Left kidney (tissue), 8 donors: ENCODE data around the gene FICD. TPM values are rescaled to one million over a fixed set of nuclear protein-coding genes. Genes with fewer than 3 reads are reported as not detected.
"Not testable (repeated sequence)": the region's sequence is repeated elsewhere in the genome, so short reads cannot be mapped to it uniquely, and the experiment has no call there.

ENCODE experiments used
- DNase-seq: peaks from one replicate; pipeline ENCODE4 v3.0.0-alpha.2; 2013
- long read RNA-seq, 8 donors: transcript quantifications; one replicate each; lab custom pipeline, GENCODE V29; 2026
- polyA plus RNA-seq: library from polyadenylated mRNA; unstranded; fragments of 120-200 nt; gene quantifications from one replicate; pipeline ENCODE4 v1.2.1, GENCODE V29; 2013; ENCODE audit not compliant: insufficient read length

FICD gene
- 3.6 TPM for polyA plus RNA-seq
- long read RNA-seq, donor 1, partial matches to known transcripts = 11 of 26 reads
- long read RNA-seq, donor 1, other reads (novel, unspliced or antisense) = 12 of 26 reads
- long read RNA-seq, donor 2, partial matches to known transcripts = 26 of 27 reads
- long read RNA-seq, donor 2, other reads (novel, unspliced or antisense) = 0 of 27 reads
- long read RNA-seq, donor 3, partial matches to known transcripts = 0 of 1 reads
- long read RNA-seq, donor 3, other reads (novel, unspliced or antisense) = 0 of 1 reads
- long read RNA-seq, donor 4, partial matches to known transcripts = 6 of 6 reads
- long read RNA-seq, donor 4, other reads (novel, unspliced or antisense) = 0 of 6 reads
- long read RNA-seq, donor 5, partial matches to known transcripts = 16 of 16 reads
- long read RNA-seq, donor 5, other reads (novel, unspliced or antisense) = 0 of 16 reads
- long read RNA-seq, donor 6, partial matches to known transcripts = 0 of 2 reads
- long read RNA-seq, donor 6, other reads (novel, unspliced or antisense) = 0 of 2 reads
- long read RNA-seq, donor 7, partial matches to known transcripts = 0 of 4 reads
- long read RNA-seq, donor 7, other reads (novel, unspliced or antisense) = 0 of 4 reads
- long read RNA-seq, donor 8, partial matches to known transcripts = 0 of 2 reads
- long read RNA-seq, donor 8, other reads (novel, unspliced or antisense) = 0 of 2 reads

DNA sequence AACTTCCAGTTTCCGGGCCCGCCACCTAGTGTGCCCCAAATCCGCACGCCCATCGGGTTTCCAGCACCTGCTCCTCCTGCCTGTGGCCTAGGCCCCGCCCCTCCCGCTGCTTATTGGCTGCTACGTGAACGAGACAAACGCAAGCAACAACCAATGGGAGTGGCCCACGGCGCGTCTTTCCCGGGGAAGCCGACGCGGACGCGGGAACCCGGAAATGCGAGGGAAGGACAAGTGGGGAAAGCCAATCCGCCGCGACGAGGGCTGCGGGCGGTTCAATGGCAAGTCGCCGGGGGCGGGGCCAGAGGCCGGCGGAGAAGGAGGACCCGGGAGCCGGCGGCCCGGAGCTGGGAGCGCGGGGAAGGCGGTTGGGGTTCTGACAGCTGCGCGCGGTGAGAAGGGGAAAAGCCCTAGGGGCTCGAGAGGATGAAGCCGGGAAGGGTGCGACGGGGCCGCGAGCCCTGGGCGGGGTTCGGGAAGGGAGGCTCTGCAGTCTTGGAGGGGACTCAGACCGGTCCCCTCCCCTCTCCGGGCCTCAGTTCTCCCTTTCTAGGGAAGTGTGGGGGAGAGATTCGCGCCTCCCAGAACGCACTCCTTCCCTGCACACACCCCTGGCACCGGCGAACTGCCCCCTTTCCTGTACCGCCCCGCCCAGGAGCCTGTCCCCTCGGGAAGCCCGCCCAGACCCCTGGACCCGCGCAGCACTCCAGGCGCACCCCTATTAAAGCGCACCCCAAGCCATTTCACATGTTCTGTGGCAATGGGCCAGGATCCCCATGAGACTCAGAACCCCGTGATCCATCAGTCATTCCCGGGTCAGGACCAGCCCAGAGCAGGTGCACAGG is at the start of gene FICD:
Gene FICD (plus strand): TSS at position 305 of the 842 bp plus-strand sequence. CDS start 1,696 bp downstream, outside the sequence.
- DNase-seq = peak; percentile 98

DNA sequence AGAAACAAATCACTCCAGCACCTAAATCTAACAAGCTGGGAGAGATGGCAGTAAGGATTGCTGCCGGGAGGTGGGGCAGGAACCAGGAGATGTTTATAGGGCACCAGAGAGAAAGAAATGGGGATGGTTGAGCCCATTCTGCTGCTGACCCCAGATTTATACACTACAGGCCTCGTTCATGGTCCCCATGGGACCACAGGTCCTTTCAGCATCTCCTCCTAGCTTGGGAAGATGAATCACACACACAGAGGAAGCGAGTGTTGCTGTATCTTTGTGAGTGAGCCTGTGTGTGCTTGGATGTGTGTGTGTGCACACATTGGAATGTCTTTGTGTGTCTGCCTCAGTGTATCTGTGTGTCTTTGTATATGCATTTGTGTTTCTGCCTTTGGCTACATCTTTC is 49.7 kb upstream of the FICD start:
- DNase-seq = no peak

DNA sequence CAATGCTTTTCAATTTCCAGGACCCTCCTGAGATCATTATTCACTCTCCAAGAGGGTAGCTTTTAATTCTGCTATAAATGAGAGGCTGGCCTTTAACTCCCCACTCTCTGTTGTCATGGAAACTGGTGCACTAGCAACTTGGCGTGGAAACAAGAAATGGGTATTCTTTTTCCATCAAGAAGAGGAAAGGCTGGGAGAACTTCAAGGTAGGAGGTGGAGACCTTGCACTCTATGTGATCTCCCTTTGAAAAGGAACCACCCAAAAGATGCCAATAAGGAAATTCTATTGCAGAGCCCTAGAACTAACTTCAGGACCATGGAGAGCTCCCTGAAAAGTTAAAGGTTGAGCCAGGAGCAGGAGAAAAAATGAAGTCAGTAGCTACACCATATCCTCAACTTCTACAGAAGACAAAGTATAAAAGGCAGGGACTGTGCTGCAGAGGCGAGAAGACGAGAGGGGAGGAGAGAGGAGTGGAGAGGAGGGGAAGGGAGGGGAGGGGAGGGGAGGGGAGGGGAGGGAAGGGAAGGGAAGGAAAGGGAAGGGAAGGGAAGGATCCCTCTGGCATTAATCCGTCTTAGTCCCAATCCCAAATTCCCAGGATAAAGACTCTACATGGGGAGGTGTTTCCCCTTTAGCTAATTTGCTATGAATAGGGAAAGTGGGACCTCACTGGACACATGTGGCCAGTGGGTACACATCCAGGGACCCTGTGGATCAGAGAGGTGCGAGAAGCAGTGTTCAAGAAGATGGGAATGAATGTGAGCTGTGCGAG is 46.7 kb upstream of the FICD start:
- peak; percentile 71 for DNase-seq

DNA sequence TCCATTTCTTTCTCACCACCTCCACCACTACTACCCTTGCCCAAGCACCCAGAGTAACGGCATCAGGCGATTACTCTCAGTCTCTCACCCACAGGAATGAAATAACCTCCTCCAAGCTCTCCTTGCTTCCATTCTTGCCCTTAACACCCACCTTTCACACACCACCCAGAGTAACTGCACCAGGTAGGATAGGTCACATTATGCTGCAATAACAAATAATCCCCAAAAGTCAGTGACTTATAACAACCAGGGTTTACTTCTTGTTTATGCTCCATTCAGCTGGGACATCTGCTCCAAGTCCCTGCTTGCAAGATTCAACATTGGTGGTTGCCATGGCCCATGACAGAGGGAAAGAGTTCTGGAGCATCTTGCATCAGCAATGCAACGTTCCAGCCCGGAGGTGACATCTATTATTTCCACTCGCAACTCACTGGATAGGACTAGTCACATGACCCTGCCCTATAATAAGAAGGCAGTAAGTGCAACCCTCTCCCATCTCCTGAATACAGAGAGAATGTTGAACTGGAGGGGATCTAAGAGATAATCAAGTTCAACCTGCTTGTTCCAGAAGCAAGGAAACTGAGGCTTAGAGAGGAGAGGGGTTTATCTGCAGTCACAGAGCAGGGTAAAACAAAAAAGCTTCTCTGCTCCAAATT is 41.5 kb upstream of the FICD start:
- DNase-seq = no peak

DNA sequence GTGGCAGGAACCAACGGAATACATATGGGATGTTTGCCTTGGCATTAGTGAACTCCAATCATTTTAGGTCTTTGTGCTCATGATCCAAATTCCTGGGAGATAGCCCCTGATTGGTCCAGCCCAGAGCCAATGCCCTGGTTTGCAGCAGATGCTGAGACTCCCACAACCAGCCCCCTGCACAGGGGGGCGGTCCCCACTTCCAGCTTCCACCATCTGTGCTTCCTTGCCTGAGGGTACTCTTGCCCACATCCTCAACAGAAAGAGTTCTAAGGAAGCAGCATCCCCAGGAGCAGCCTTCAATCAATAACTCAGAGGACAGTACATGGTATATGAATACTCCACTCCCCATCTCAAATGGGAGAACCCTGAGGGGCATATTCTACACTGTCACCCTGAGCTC is 39.7 kb upstream of the FICD start:
- no peak for DNase-seq

DNA sequence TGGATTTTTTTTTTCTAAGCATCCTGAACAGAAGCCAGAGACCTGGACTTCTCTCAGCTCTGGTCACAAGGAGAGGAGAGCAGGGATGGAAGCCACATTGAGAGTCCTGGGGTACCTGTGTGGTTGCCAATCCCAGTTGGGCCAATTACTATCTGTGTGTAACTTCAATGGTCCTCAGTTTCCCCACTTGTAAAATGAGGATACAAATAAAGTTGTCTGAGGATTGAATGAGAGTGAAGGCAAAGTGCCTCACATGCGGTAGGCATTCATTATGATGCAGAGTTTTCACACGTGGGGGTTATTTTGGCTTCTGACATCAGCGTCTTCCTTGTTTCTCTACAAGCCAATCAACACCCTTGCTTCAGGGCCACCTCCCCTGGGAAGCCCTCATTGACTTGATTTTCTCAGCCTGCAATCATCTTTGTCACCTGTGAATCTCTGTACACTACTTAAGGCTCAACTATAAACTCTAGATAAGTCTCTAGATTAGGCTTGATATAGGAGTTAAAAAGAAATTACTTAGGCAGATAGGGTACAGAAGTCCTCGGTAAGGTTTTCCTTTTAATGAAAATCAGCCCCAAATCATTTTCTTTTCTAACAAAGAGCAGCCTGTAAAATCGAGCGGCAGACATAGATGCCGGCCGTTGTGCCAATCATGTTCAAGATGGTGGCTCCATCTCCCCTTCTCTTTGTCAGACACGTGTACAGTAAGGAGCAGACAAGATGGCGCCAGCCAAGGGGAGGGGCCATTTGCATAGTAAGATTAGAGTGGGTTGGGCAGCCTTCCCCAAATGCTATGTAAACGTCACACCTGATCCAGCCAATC is 37.8 kb upstream of the FICD start:
- no peak for DNase-seq

DNA sequence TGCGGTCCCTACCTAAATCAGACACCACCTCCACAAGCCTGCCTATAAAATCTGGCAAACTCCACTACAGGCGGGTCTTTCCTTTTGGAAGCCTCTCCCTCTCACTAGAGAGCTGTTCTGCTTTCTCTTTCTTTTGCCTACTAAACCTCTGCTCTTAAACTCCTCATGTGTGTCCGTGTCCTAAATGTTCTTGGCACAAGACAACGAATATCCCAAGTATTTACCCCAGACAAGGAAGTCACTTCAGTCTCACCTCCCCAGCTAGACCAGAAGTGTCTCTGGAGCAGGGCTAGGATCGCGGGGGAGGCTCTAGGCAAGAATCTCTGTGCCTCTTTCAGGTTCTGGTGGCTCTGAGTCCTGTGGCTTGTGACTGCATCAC is 37.2 kb upstream of the FICD start:
- no peak for DNase-seq

DNA sequence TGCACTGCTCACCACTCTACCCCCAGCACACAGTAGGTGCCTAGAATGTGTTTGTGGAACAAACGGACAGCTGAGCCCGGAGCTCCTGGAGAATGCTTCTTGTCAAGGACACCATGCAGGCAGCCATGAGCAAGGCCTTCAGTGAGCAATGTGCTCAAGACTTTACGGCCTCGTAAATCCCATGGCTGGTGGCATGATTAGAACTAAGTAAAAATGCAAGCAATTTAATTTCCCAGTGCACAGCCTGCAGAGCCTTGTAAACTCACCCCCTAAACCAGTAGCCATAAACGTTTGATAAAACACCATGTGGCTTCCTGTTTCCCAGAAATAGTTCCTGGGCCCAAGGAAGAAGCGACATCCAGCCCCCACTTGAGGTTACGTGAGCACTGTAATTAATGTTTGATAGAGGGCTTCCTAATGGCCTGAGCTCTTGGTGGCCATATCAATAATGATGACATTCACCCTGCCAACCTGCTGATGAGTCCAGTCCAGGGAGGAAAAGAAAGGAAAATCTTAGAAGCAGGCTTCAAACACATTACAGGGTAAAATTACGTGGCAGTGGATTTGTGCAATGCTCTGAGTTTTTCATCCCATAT is 36.4 kb upstream of the FICD start:
- DNase-seq = no peak

DNA sequence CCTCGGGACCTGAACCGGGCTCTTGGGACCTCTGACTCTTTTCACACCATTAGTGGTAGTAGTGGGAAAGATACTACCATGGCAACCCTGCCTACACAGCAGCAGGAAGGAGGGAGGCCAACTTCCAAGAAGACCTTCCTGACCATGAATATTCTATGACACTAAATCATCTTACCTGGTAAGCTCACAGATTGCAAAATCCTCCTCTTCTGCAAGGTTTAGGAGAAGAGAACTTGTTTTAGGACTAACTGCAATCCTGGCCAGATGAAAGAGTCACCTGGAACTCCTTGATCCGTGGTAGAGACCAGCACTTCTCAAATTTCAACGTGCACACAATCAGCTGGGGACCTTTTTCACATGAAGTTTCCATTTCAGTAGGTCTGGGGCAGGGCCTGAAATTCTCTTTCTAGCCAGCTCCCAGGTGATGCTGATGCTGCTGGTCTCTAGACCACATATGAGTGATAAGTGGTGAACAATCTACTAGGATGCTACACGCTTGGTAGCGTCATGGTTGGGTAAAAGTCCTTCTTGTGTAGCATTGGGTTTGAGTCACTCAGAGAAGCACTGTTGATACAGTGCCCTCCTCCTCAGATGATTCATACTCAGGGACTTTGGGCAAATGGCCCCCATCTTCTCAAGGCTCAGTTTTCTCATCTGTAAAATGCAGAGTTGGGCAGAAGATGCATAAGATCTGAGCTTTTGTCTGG is 35.6 kb upstream of the FICD start:
- no peak for DNase-seq

DNA sequence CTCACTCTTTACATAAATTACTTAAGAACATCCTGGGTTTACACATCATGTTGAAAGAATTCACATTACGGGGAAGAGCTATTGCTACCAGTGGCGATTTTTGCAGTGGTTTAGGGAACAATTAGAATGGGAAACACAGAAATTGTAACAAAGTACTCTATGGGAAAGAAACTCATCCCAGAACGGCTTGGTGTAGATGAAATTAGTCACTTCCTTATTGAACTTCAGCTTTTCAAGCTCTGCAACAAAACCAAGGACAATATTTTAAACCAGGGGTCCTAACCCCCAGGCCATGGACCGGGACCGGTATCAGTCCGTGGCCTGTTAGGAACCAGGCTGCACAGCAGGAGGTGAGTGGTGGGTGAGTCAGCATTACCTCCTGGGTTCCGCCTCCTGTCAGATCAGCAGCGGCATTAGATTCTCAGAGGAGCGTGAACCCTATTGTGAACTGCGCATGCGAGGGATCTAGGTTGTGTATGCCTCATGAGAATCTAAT is 32.3 kb upstream of the FICD start:
- DNase-seq = no peak

DNA sequence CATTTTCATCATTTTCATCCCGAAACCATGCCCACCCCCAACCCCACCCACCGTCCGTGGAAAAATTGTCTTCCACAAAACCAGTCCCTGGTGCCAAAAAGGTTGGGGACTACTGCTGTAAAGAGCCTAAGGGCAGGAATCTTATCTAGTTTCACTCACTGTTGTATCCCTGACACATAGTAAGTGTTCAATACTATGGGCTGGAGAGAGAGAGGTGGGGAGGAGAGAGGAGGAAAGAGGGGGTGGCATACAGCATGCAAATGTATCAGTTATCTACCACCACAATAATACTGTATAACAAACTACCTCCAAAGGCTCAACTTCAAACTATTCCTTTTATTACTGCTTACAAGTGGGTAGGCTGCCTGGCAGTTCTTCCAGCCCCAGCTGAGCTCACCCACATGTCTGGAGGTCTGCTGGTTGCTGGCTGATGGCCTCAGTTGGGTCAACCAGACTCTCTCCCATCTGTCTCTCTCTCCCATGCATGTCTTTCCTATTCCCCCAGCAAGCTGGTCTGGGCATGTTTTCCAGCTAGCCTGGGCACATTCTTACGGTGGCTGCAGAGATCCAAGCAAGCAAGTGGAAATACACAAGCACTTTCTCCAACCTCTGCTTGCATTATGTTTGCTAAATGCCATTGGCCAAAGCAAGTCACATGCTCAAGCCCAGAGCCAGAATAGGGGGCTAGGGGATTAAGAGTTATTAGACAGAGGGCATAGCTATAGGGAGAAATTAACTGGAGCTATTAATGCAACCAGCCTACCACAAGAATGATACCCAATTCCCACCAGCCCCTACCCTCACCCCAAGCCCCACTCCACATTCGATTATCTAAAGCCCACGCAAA is 31.6 kb upstream of the FICD start:
- DNase-seq = no peak

DNA sequence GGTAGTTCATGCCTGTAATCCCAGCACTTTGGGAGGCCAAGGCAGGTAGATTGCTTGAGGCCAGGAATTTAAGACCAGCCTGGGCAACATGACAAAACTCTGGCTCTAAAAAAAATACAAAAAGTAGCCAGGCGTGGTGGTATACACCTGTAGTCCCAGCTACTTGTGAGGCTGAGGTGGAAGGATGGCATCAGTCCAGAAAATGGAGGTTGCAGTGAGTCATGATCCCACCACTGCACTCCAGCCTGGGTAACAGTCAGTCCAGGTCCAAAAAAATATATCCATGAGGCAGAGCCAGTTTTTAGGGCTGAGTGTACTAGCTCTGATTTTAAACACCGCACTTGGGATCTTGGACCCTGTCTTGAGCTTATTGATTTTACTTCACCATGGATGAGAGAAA is 30.6 kb upstream of the FICD start:
- DNase-seq = no peak

DNA sequence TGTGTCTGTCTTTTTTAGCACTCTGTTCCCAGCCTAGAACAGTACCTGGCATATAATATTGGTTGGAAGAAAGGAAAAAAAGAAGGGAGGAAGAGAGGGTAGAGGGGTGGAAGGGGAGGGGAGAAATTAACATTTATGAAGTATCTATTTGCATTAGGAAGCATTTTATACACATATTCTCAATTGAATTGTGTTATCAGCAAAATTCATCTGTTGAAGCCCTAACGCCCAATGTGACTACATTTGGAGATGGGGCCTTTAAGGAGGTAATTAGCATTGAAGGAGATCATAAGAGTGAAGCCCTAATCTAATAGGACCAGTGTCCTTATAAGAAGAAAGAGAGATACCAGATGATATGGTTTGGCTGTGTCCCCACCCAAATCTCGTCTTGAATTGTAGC is 30.2 kb upstream of the FICD start:
- DNase-seq = no peak

DNA sequence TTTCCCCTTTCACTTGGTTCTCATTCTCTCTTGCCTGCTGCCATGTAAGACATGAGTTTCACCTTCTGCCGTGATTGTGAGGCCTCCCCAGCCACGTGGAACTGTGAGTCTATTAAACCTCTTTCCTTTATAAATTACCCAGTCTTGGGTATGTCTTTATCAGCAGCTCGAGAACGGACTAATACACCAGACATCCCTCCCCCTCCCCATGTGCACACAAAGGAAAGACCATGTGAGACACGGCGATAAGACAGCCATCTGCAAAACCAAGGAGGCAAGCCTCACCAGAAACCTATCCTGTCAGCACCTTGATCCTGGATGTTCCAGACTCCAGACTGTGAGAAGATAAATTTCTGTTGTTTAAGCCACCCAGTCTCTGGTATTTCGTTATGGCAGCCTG is 29.7 kb upstream of the FICD start:
- not testable (repeated sequence) for DNase-seq

DNA sequence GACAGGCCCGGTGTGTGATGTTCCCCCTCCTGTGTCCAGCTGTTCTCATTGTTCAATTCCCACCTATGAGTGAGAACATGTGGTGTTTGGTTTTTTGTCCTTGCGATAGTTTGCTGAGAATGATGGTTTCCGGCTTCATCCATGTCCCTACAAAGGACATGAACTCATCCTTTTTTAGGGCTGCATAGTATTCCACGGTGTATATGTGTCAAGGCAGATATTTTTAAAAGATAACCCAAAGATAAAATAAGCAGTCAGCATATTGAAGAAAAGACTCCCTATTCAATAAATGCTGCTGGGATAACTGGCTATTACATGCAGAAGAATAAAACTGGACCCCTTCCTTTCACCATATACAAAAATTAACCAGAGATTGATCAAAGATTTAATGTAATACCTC is 28.0 kb upstream of the FICD start:
- not testable (repeated sequence) for DNase-seq

DNA sequence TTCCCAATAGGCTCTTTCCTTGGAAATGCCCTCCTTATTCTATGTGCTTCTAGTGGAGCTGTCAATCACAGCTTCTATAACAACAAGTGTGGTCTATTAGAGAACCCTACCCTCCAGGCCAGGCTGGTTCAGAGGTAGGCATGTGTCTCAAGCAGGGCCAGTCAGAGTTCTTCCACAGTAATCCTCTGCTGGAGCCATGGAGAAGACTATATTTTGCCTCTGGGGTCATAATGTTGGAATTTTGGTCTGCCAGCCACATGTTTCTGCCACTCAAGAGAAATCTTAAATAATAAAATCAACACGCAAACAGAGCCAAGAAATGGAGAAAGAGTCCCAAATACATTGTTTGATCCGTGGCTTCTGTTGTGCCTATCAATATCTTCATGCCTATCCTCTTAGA is 23.8 kb upstream of the FICD start:
- no peak for DNase-seq

DNA sequence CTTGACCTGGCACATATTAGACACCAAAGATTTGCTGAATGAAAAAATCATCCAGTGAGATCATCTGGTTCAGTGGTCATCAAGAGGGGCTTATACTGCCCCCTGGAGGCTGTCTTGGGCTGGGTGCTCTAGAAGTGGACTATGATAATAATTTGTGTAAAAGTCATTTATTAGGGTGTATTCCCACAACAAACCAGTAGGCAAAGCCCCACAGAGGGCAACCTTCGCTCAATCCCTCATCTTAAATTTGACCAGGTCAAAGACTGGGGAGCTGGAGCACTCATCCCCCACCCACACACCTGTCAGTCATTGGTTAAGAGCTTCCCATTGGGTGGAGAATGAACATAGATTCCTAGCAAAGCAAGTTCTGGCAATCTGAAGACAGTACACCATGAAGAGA is 20.0 kb upstream of the FICD start:
- peak; percentile 13 for DNase-seq
